EL (cell line): ENCODE measurements around the gene TLR6.
"Not testable (repeated sequence)": the region's sequence is repeated elsewhere in the genome, so short reads cannot be mapped to it uniquely, and the experiment has no call there.

ENCODE experiments used
- DNase-seq: peaks from one replicate; pipeline ENCODE4 v3.0.0-alpha.2; 2016

TLR6 gene

GRCh38 chr4:38782452-38783108 lies 74.0 kb downstream of the TLR6 start, which contains the start of gene TLR10:
Gene TLR10, minus strand, starts transcription at chr4:38782990. Its CDS starts 7,400 bp downstream, at chr4:38775590.
- peak; percentile 35 for DNase-seq

GRCh38 chr4:38781854-38782261 lies 74.8 kb downstream of the TLR6 start:
- DNase-seq: no peak

- DNase-seq: no peak
These were observed 75.7 kb downstream of the TLR6 start for GRCh38 chr4:38780833-38781484.

- no peak for DNase-seq
These were observed 76.8 kb downstream of the TLR6 start for GRCh38 chr4:38779790-38780189.

- DNase-seq: not testable (repeated sequence)
These were observed 78.7 kb downstream of the TLR6 start for GRCh38 chr4:38777925-38778324.

GRCh38 chr4:38775326-38775725 lies 81.3 kb downstream of the TLR6 start:
- no peak for DNase-seq

- no peak for DNase-seq
These were observed 82.2 kb downstream of the TLR6 start for GRCh38 chr4:38774181-38774955.
